Upper lobe of left lung (tissue), 4 donors: ENCODE measurements around the gene OSBP2.

Source experiments
- CTCF ChIP-seq, 6 experiments: fragments of 450-650 bp in 4 of 6; fragments of 200-600 bp in 2 of 6; sonication (generic) in 2 of 6; IDR thresholded peaks; one replicate each; pipeline ENCODE4 v1.5.1; 2016 to 2019; ENCODE audit warnings: antibody characterized with exemption in 6 of 6
- EP300 ChIP-seq, 4 donors: sonication (generic); formaldehyde crosslinking; IDR thresholded peaks; one replicate each; pipeline ENCODE4 v1.5.1; 2017; ENCODE audit warnings: antibody characterized with exemption in 4 of 4, control low read depth in 2 of 4
- POLR2A ChIP-seq, 4 donors: fragments of 450-650 bp; IDR thresholded peaks; one replicate each; pipeline ENCODE4 v1.5.1; 2016 to 2017; ENCODE audit warnings: antibody characterized with exemption in 4 of 4, mild to moderate bottlenecking in 2 of 4
- POLR2AphosphoS5 ChIP-seq, 2 donors: sonication (generic); formaldehyde crosslinking; IDR thresholded peaks; one replicate each; pipeline ENCODE4 v1.5.1; 2017; ENCODE audit warnings: antibody characterized with exemption in 2 of 2

- TF ChIP-seq POLR2A (IDR thresholded peaks at IDR 0.05) = no peak
- TF ChIP-seq CTCF (IDR thresholded peaks at IDR 0.05) = no peak
- TF ChIP-seq EP300 (IDR thresholded peaks at IDR 0.05) = no peak
- TF ChIP-seq POLR2AphosphoS5 (IDR thresholded peaks at IDR 0.05) = no peak
These were observed 186.2 kb downstream of the OSBP2 start for GRCh38 chr22:30880847-30881246.
